Kidney capillary endothelial cell (primary cell): ENCODE results near the gene MTHFD1L.

Experiments used
- DNase-seq: peaks from one replicate; pipeline ENCODE4 v3.0.0-alpha.2; 2018; ENCODE audit warnings: low spot score

MTHFD1L gene

GRCh38 chr6:150866147-150866990 lies 867 bp downstream of the MTHFD1L start:
- peak; percentile 72 for DNase-seq

DNA sequence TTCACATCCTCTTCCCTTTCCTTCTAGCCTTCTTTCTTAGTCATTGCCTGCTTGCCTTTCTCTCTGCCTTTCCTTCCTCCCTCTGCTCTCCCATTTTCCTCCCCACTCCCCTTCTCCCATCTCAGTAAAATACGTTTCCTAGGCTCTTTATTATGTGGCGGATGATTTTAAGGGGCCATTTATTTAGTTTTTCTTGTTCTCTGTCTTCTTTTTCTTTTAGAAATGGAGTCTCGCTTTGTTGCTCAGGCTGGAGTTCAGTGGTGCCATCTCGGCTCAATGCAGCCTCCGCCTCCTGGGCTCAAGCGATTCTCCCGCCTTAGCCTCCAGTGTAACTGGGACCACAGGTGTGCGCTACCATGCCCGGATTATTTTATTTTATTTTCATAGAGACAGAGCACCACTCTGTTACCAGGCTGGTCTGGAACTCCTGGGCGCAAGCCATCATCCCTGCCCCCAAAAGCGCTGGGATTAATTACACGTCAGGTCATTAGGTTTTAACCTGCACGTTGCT lies 1.5 kb downstream of the MTHFD1L start:
- no peak for DNase-seq

DNA sequence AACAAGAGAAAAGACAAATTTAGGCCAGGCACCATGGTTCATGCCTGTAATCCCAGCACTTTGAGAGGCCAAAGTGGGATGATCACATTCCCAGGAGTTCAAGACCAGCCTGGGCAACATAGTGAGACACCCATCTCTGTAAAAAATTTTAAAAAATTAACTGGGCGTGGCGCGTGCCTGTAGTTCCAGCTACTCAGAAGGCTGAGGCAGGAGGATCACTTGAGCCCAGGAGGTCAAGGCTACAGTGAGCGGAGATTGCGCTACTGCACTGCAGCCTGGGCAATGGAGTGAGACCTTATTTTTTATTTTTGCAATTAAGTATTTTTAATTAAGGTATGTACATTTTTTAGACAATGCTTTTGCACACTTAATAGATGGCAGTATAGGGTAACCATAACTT lies 3.3 kb downstream of the MTHFD1L start:
- DNase-seq, result no peak

- no peak for DNase-seq
Measured at GRCh38 chr6:150874179-150874578, 8.7 kb downstream of the MTHFD1L start.

GRCh38 chr6:150875841-150876240 lies 10.3 kb downstream of the MTHFD1L start:
- DNase-seq, result no peak

DNA sequence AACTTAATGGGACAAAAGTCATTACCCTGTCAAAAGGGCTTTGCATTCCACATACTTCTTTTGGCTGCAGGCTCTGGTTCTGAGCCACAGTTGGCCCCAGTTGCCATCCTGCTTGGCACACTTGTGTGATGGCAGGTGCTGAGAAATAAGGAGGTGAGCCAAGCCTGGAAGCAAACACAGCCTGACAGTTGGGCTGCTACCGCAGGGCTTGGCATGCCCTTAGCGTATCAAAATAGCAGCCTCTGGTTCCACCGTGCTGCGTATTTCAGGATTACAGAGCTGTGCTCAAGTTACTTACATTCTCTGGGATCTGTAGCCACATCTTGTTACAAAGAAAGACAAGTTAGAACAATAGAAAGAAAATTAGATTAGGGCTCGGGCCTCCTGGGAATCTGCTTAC lies 11.1 kb downstream of the MTHFD1L start:
- no peak for DNase-seq

- DNase-seq, result no peak
Measured at GRCh38 chr6:150877928-150878327, 12.4 kb downstream of the MTHFD1L start.

GRCh38 chr6:150878347-150879213 lies 13.1 kb downstream of the MTHFD1L start:
- no peak for DNase-seq

DNA sequence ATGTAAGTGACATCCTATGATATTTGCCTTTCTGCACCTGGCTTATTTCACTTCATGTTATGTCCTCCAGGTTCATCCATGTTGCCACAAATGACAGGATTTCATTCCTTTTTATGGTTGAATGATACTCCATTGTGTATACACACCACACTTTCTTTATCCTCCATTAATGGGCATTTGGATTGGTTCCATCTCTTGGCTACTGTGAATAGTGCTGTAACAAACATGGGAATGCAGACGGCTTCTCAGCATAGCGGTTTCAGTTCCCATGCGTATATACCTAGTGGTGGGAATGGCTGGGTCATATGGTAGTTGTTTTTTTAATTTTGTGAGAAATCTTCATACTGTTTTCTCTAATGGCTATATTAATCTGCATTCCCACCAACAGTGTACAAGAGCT lies 14.8 kb downstream of the MTHFD1L start:
- no peak for DNase-seq

DNA sequence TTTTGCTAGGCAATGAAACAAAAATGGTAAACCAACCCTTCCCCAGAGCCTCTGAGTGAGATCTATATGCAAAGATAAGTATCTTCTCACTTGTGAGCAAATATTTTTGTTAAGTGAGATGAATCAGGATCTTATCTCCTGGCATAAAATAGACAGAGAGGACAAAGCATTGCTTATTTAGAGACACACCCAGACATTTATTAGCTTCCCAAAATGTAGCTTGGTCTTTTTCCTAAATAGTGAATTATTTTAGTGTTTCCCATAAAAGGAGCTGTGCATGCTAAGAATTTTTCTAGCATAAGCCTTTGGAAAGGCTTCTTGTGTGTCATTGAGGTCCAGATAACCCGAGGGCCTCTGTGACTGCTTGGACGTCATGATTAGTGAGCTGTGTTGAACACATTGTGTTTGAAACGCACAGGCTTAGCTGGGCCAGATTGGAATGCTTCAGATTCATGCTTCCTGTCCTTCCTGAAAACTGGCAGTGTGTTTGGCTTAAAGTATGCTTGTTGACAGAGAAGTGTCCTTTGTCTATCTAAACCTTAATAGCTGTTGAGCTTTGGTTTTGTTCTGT lies 16.5 kb downstream of the MTHFD1L start:
- DNase-seq, result peak; percentile 90

GRCh38 chr6:150883521-150883920 lies 18.0 kb downstream of the MTHFD1L start:
- no peak for DNase-seq

GRCh38 chr6:150886155-150886554 lies 20.7 kb downstream of the MTHFD1L start:
- DNase-seq, result no peak

DNA sequence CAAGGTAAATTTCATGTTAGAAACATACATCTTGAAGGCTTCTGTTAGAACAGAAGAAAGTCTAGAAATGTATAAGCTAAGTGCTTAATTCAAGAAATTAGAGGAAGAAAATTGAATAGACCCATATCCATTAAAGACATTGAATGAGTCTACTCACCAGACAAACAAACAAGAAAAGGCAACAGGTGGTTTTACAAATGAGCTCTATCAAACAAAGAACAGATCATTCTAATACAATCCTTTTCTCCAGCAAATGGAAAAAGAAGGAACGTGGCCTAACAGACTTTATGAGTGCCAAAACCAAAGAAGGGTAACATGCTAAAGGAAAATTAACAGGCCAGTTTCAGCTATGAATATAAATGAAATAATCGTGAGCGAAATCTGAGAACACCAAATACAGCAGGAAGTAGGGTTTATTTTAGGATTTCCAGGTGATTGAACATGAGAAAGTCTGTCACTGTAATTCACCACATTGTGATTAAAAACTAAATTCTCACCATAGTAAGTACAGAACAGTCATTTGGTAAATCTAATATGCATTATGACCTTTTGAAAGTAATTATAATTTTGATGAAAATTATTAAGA lies 22.6 kb downstream of the MTHFD1L start:
- DNase-seq, result no peak

- no peak for DNase-seq
Measured at GRCh38 chr6:150890346-150890745, 24.8 kb downstream of the MTHFD1L start.

GRCh38 chr6:150891888-150892485 lies 26.5 kb downstream of the MTHFD1L start:
- DNase-seq, result peak; percentile 72

DNA sequence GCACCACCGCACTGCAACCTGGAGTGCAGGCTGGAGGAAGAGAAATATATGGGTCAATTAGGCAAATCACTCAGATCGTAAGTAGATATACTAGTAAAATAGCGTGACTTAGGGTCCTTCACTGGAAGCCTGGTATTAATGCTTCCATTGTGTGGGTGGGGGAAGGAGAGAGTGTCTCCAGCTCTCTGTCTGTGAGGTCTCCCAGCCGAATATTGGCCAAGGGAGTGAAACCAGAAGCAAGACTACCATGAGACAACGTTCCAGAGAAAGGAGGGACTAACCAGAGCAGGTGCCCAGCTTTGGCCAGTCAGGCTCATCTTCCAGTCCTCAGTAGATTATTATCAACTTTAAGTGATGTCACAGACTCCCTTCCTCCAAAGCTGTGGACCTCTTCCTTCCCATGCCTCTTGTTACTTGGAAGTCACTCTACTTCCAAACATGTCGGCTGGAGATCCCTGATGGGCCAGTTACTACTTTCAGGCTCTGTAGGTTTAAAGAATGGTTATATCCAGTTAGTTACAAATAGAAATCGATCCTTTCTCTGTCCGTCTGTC lies 28.8 kb downstream of the MTHFD1L start:
- no peak for DNase-seq

- no peak for DNase-seq
Measured at GRCh38 chr6:150894935-150895552, 29.5 kb downstream of the MTHFD1L start.

DNA sequence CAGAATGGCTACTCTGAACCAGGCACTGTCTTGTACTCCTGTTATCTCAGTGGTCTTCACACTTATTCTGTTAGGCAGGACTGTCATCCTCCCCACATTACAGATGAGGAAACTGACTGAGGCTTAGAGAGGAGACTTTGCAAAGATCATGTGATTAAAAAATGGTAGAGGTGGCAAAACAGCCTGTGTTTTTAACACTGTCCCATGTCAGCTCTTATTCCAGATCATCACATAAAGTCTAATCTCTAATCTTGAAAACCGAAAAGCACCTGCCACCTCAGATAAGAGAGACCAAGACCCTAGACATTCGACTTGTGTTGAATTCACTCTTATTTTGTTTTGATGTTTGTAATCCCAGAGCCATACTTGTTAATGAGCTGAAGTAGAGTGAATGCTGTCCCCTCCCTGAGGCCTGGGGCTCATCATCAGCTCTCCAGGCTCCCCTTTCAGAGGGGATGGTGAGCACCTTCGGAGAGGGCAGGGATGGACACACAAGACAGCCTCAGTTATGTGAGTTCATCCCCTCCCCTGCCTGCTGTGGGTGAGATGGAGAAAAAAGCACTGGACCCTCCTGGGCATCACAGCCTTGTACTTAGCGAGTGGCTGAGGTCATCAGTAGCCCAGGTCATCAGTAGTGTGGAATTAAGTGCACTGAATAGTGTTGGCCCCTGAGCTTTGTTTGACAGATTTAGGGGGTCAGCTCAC lies 30.6 kb downstream of the MTHFD1L start:
- no peak for DNase-seq

- DNase-seq, result no peak
Measured at GRCh38 chr6:150897400-150897943, 32.0 kb downstream of the MTHFD1L start.
